SK-N-SH treated with all-trans-retinoic acid at 6 μM for 48 hours (cell line): ENCODE data around the gene VRTN.

ENCODE experiments used
- ATAC-seq: fragments of 200-7000 bp; cut with Tn5 transposase; 3 replicates; pipeline ENCODE4 v1.9.1; 2020; ENCODE audit warnings: mild to moderate bottlenecking, moderate library complexity
- ARNTL ChIP-seq: fragments of 450-650 bp; formaldehyde crosslinking; IDR thresholded peaks from 2 replicates; pipeline ENCODE4 v1.5.0; 2020; ENCODE audit warnings: low read depth, mild to moderate bottlenecking, moderate library complexity, borderline replicate concordance
- BACH2 ChIP-seq: fragments of 250-450 bp; sonication (Bioruptor Pico); IDR thresholded peaks from 2 replicates; pipeline ENCODE4 v1.9.0; 2021; ENCODE audit warnings: mild to moderate bottlenecking, borderline replicate concordance
- CREB5 ChIP-seq: fragments of 250-450 bp; sonication (Bioruptor Pico); IDR thresholded peaks from 2 replicates; pipeline ENCODE4 v1.5.1; 2020; ENCODE audit warnings: low read depth, mild to moderate bottlenecking, moderate library complexity
- CSDC2 ChIP-seq: fragments of 250-450 bp; sonication (Bioruptor Pico); IDR thresholded peaks from 2 replicates; pipeline ENCODE4 v1.5.0; 2020; ENCODE audit warnings: mild to moderate bottlenecking, moderate library complexity
- ESRRG ChIP-seq: fragments of 250-450 bp; sonication (Bioruptor Pico); IDR thresholded peaks from 2 replicates; pipeline ENCODE4 v1.6.1; 2021; ENCODE audit warnings: mild to moderate bottlenecking
- GLIS3 ChIP-seq: fragments of 250-450 bp; sonication (Bioruptor Pico); IDR thresholded peaks from 2 replicates; pipeline ENCODE4 v1.5.0; 2020; ENCODE audit warnings: mild to moderate bottlenecking, moderate library complexity
- ISL1 ChIP-seq: fragments of 250-450 bp; sonication (Bioruptor Pico); IDR thresholded peaks from 2 replicates; pipeline ENCODE4 v2.1.2; 2022; ENCODE audit warnings: mild to moderate bottlenecking, moderate library complexity
- OSR1 ChIP-seq: fragments of 250-450 bp; sonication (Bioruptor Pico); IDR thresholded peaks from 2 replicates; pipeline ENCODE4 v1.8.0; 2022; ENCODE audit warnings: moderate library complexity, mild to moderate bottlenecking, inconsistent platforms
- POU6F1 ChIP-seq: fragments of 250-450 bp; sonication (Bioruptor Pico); IDR thresholded peaks from 2 replicates; pipeline ENCODE4 v1.8.0; 2021; ENCODE audit warnings: low read depth, mild to moderate bottlenecking, moderate library complexity, borderline replicate concordance
- PPARA ChIP-seq: fragments of 250-450 bp; sonication (Bioruptor Pico); IDR thresholded peaks from 2 replicates; pipeline ENCODE4 v1.5.0; 2020; ENCODE audit warnings: mild to moderate bottlenecking, borderline replicate concordance
- RARB ChIP-seq: fragments of 250-450 bp; sonication (Bioruptor Pico); IDR thresholded peaks from 2 replicates; pipeline ENCODE4 v1.8.0; 2021; ENCODE audit warnings: mild to moderate bottlenecking, moderate library complexity
- TCF4 ChIP-seq: fragments of 250-450 bp; sonication (Bioruptor Pico); IDR thresholded peaks from 2 replicates; pipeline ENCODE4 v1.8.0; 2021; ENCODE audit warnings: mild to moderate bottlenecking, moderate library complexity, borderline replicate concordance
- TOX ChIP-seq: fragments of 250-450 bp; sonication (Bioruptor Pico); IDR thresholded peaks from 2 replicates; pipeline ENCODE4 v1.8.0; 2021; ENCODE audit warnings: mild to moderate bottlenecking, moderate library complexity, borderline replicate concordance
- ZC3H10 ChIP-seq: fragments of 250-450 bp; sonication (Bioruptor Pico); IDR thresholded peaks from 2 replicates; pipeline ENCODE4 v1.5.1; 2021; ENCODE audit warnings: mild to moderate bottlenecking, moderate library complexity
- ZFP3 ChIP-seq: fragments of 250-450 bp; sonication (Bioruptor Pico); IDR thresholded peaks from 2 replicates; pipeline ENCODE4 v1.5.0; 2020; ENCODE audit warnings: mild to moderate bottlenecking, moderate library complexity
- ZFP30 ChIP-seq: fragments of 450-650 bp; formaldehyde crosslinking; IDR thresholded peaks from 2 replicates; pipeline ENCODE4 v1.5.0; 2022; ENCODE audit warnings: mild to moderate bottlenecking, moderate library complexity
- ZNF565 ChIP-seq: fragments of 450-650 bp; formaldehyde crosslinking; conservative IDR thresholded peaks from 2 replicates; pipeline ENCODE4 v1.5.0; 2020; ENCODE audit warnings: low read depth, mild to moderate bottlenecking, moderate library complexity
- ZNF70 ChIP-seq: fragments of 450-650 bp; formaldehyde crosslinking; IDR thresholded peaks from 2 replicates; pipeline ENCODE4 v1.5.0; 2020; ENCODE audit warnings: mild to moderate bottlenecking, moderate library complexity
- TF ChIP-seq, protein P1 (sequence below): fragments of 250-450 bp; sonication (Bioruptor Pico); IDR thresholded peaks from 2 replicates; pipeline ENCODE4 v1.5.1; 2021; ENCODE audit warnings: mild to moderate bottlenecking, moderate library complexity
- TF ChIP-seq, protein P2 (sequence below): fragments of 250-450 bp; sonication (Bioruptor Pico); IDR thresholded peaks from 2 replicates; pipeline ENCODE4 v1.5.0; 2020; ENCODE audit warnings: mild to moderate bottlenecking, moderate library complexity
- TF ChIP-seq, protein P3 (sequence below): fragments of 250-450 bp; sonication (Bioruptor Pico); IDR thresholded peaks from 2 replicates; pipeline ENCODE4 v1.8.0; 2020; ENCODE audit warnings: mild to moderate bottlenecking, moderate library complexity, borderline replicate concordance

The VRTN gene

GRCh38 chr14:74407801-74408154, 59.5 kb downstream of the VRTN start:
- TF ChIP-seq ARNTL (CRISPR knock-in tag) = no peak
- no peak for TF ChIP-seq CSDC2 (CRISPR knock-in tag)
- no peak for TF ChIP-seq BACH2 (CRISPR knock-in tag)
- no peak for TF ChIP-seq CREB5
- TF ChIP-seq GLIS3 = no peak
- no peak for TF ChIP-seq TOX (CRISPR knock-in tag)
- no peak for TF ChIP-seq TCF4
- no peak for TF ChIP-seq POU6F1
- no peak for TF ChIP-seq PPARA (CRISPR knock-in tag)
- no peak for TF ChIP-seq ZNF565 (CRISPR knock-in tag)
- TF ChIP-seq RARB (CRISPR knock-in tag) = no peak
- TF ChIP-seq ZFP30 = no peak
- TF ChIP-seq, protein P1, sequence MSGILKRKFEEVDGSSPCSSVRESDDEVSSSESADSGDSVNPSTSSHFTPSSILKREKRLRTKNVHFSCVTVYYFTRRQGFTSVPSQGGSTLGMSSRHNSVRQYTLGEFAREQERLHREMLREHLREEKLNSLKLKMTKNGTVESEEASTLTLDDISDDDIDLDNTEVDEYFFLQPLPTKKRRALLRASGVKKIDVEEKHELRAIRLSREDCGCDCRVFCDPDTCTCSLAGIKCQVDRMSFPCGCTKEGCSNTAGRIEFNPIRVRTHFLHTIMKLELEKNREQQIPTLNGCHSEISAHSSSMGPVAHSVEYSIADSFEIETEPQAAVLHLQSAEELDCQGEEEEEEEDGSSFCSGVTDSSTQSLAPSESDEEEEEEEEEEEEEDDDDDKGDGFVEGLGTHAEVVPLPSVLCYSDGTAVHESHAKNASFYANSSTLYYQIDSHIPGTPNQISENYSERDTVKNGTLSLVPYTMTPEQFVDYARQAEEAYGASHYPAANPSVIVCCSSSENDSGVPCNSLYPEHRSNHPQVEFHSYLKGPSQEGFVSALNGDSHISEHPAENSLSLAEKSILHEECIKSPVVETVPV = no peak
- TF ChIP-seq, protein P2, sequence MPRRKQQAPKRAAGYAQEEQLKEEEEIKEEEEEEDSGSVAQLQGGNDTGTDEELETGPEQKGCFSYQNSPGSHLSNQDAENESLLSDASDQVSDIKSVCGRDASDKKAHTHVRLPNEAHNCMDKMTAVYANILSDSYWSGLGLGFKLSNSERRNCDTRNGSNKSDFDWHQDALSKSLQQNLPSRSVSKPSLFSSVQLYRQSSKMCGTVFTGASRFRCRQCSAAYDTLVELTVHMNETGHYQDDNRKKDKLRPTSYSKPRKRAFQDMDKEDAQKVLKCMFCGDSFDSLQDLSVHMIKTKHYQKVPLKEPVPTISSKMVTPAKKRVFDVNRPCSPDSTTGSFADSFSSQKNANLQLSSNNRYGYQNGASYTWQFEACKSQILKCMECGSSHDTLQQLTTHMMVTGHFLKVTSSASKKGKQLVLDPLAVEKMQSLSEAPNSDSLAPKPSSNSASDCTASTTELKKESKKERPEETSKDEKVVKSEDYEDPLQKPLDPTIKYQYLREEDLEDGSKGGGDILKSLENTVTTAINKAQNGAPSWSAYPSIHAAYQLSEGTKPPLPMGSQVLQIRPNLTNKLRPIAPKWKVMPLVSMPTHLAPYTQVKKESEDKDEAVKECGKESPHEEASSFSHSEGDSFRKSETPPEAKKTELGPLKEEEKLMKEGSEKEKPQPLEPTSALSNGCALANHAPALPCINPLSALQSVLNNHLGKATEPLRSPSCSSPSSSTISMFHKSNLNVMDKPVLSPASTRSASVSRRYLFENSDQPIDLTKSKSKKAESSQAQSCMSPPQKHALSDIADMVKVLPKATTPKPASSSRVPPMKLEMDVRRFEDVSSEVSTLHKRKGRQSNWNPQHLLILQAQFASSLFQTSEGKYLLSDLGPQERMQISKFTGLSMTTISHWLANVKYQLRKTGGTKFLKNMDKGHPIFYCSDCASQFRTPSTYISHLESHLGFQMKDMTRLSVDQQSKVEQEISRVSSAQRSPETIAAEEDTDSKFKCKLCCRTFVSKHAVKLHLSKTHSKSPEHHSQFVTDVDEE (CRISPR knock-in tag) = no peak
- TF ChIP-seq ISL1 (CRISPR knock-in tag) = no peak
- TF ChIP-seq ZC3H10 = no peak
- TF ChIP-seq ESRRG (CRISPR knock-in tag) = no peak
- no peak for ATAC-seq

DNA sequence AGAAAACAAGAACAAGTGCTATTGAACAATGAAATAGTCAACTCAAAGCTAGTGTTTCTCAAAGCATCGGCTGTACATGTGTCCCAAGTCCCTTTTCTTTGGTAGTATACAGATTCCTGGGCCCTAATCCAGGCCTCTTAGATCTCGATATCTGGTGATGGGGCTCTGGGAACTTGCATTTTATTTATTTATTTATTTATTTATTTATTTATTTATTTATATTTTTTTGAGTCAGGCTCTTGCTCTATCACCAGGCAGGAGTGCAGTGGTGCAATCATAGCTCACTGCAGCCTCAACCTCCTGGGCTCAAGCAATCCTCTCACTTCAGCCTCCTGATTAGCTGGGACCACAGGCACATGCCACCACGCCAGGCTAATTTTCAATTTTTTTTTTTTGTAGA, 60.6 kb downstream of the VRTN start:
- TF ChIP-seq ESRRG (CRISPR knock-in tag) = no peak
- TF ChIP-seq BACH2 (CRISPR knock-in tag) = no peak
- no peak for TF ChIP-seq CSDC2 (CRISPR knock-in tag)
- no peak for TF ChIP-seq POU6F1
- no peak for TF ChIP-seq OSR1 (CRISPR knock-in tag)
- TF ChIP-seq, protein P1 = no peak
- no peak for TF ChIP-seq TOX (CRISPR knock-in tag)
- TF ChIP-seq ZFP3 (CRISPR knock-in tag) = no peak
- no peak for TF ChIP-seq RARB (CRISPR knock-in tag)
- no peak for TF ChIP-seq ZNF70 (CRISPR knock-in tag)
- no peak for TF ChIP-seq CREB5
- TF ChIP-seq, protein P2 (CRISPR knock-in tag) = no peak
- no peak for TF ChIP-seq ARNTL (CRISPR knock-in tag)
- no peak for TF ChIP-seq PPARA (CRISPR knock-in tag)
- TF ChIP-seq, protein P3, sequence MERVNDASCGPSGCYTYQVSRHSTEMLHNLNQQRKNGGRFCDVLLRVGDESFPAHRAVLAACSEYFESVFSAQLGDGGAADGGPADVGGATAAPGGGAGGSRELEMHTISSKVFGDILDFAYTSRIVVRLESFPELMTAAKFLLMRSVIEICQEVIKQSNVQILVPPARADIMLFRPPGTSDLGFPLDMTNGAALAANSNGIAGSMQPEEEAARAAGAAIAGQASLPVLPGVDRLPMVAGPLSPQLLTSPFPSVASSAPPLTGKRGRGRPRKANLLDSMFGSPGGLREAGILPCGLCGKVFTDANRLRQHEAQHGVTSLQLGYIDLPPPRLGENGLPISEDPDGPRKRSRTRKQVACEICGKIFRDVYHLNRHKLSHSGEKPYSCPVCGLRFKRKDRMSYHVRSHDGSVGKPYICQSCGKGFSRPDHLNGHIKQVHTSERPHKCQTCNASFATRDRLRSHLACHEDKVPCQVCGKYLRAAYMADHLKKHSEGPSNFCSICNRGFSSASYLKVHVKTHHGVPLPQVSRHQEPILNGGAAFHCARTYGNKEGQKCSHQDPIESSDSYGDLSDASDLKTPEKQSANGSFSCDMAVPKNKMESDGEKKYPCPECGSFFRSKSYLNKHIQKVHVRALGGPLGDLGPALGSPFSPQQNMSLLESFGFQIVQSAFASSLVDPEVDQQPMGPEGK = no peak
- TF ChIP-seq TCF4 = no peak
- TF ChIP-seq, all 23 proteins: peak for 0
- no peak for ATAC-seq
